Transverse colon (tissue), 4 donors: Measurements from ENCODE around the gene OXT. TPM values are rescaled to one million over a fixed set of nuclear protein-coding genes. Genes with fewer than 3 reads are reported as not detected.

Source experiments
- DNase-seq: peaks from one replicate; pipeline ENCODE4 v3.0.0-alpha.2; 2019
- H3K27ac ChIP-seq, 4 donors: fragments of 200-600 bp; sonication (generic); 2 replicates each; pipeline ENCODE4 v1.5.1; 2016 to 2018; ENCODE audit warnings: inconsistent platforms in 4 of 4
- H3K27me3 ChIP-seq: fragments of 200-600 bp; sonication (generic); 2 replicates; pipeline ENCODE4 v1.5.1; 2017; ENCODE audit warnings: inconsistent platforms
- H3K36me3 ChIP-seq, 4 donors: fragments of 200-600 bp; sonication (generic); 2 replicates each; pipeline ENCODE4 v1.5.1; 2017 to 2019; ENCODE audit warnings: inconsistent platforms in 4 of 4
- H3K4me1 ChIP-seq, 4 donors: fragments of 200-600 bp; sonication (generic); 2 replicates each; pipeline ENCODE4 v1.5.1; 2017 to 2020; ENCODE audit warnings: inconsistent platforms in 4 of 4
- H3K4me3 ChIP-seq, 4 donors: fragments of 200-600 bp; sonication (generic); 1 replicate in 1 of 4; 2 replicates in 3 of 4; pipeline versions ENCODE4 v1.5.1 to v1.6.1; 2017 to 2019; ENCODE audit warnings: inconsistent platforms in 4 of 4
- H3K9me3 ChIP-seq, 2 donors: fragments of 200-600 bp; sonication (generic); 2 replicates each; pipeline ENCODE4 v1.5.1; 2017 to 2019; ENCODE audit warnings: inconsistent platforms in 2 of 2
- EP300 ChIP-seq: sonication (generic); formaldehyde crosslinking; IDR thresholded peaks from one replicate; pipeline ENCODE4 v1.6.1; 2017; ENCODE audit warnings: antibody characterized with exemption, low read depth
- POLR2A ChIP-seq: fragments of 450-650 bp; IDR thresholded peaks from one replicate; pipeline ENCODE4 v1.6.1; 2016; ENCODE audit warnings: antibody characterized with exemption, mild to moderate bottlenecking, moderate library complexity
- POLR2AphosphoS5 ChIP-seq, 3 donors: sonication (generic); formaldehyde crosslinking; IDR thresholded peaks; one replicate each; pipeline ENCODE4 v1.6.1; 2016; ENCODE audit warnings: antibody characterized with exemption in 3 of 3
- WGBS, 2 donors: methylation state at CpG; one replicate each; pipeline ENCODE4 v1.1.5; 2018; ENCODE audit warnings: low coverage in 1 of 2; 5-methylcytosine and 5-hydroxymethylcytosine counted together
- in situ Hi-C, 4 donors: fragments of 200-750 bp; cut with MboI; loops; one replicate each; pipeline versions ENCODE4 v1.15.0 to v1.15.1; 2017; ENCODE audit warnings: low sequenced_read_pairs in 3 of 4, low pct_ligation_motif_present in 1 of 4, low pct_unique_long_range_greater_than_20kb in 1 of 4
- intact Hi-C: fragments of 100-400 bp; cut with DNase I; formaldehyde crosslinking; loops from one replicate; pipeline ENCODE4 v1.15.1; 2023; ENCODE audit warnings: low total_unique reads
- total RNA-seq, 4 donors: library from RNA; depleted of rRNA; stranded (reverse); fragments of >200 nt; gene quantifications; one replicate each; pipeline ENCODE4 v1.1.0, GENCODE V29; 2016
- TF ChIP-seq, protein P1 (sequence below), 5 experiments: fragments of 200-600 bp in 3 of 5; fragments of 450-650 bp in 2 of 5; sonication (generic) in 3 of 5; IDR thresholded peaks; 1 replicate in 2 of 5; 2 replicates in 3 of 5; pipeline ENCODE4 v1.5.1; 2016 to 2017; ENCODE audit warnings: antibody characterized with exemption in 5 of 5, inconsistent platforms in 3 of 5, mild to moderate bottlenecking in 2 of 5, moderate library complexity in 1 of 5

The OXT gene
- total RNA-seq, 4 donors from 2014 or later, result not detected

DNA sequence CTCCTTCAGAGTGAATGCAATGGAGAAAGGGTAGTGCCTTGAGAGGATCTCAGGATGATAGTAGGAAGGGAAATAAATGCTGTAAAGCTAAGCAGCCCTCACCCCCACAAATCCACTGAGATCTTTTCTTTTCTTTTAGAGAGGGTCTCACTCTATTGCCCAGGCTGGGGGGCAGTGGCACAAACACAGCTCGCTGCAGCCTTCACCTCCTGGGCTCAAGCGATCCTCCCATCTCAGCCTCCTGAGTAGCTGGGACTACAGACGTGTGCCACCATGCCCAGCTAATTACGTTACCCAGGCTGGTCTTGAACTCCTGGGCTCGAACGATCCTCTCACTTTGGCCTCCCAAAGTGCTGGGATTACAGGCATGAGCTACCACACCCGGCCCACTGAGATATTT, 29.1 kb downstream of the OXT start:
- Histone ChIP-seq H3K4me3 (no peak overlapping the region), H3K4me1 (no peaks in the 10 kb centered on the region), H3K27me3 (peaks cover 14% of the 10 kb centered on the region), H3K36me3 (no peaks in the 10 kb centered on the region), H3K27ac (no peak overlapping the region), H3K9me3 (no peaks in the 10 kb centered on the region)
- 82 to 91% methylated on average over 2 to 7 of the region's 7 CpGs for WGBS, 2 donors
- DNase-seq, result no peak
- intact Hi-C loops, result no loop called here
- in situ Hi-C loops, result no loop called here
- TF ChIP-seq POLR2A (no peak), EP300 (no peak), POLR2AphosphoS5 (IDR thresholded peaks at IDR 0.05) (no peak)

DNA sequence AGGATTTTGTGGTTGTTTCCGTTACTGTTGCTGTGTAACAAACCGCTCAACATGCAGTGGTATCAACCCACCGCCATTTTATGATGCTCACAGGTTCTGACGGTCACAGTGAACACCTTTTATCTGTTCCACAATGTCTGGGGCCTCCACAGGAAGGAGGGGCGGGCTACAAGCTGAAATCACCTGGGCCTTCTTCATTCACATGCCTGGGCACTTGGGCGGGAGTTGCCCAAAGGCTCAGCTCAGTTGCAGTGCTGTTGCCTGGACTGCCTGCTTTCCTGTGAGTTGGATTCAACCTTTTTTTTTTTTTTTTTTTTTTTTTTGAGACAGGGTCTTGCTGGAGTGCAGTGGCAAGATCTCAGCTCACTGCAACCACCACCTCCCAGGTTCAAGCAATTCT, 29.8 kb downstream of the OXT start:
- intact Hi-C loops, result no loop called here
- 93% methylated on average over 6 of the region's 6 CpGs; no CpG with 5 or more reads in 1 of the 2 donors for WGBS, 2 donors
- Histone ChIP-seq H3K4me3 (no peak overlapping the region), H3K27me3 (peaks cover 14% of the 10 kb centered on the region), H3K36me3 (no peaks in the 10 kb centered on the region), H3K9me3 (no peaks in the 10 kb centered on the region), H3K27ac (no peak overlapping the region), H3K4me1 (no peaks in the 10 kb centered on the region)
- DNase-seq, result no peak
- TF ChIP-seq, protein P1, sequence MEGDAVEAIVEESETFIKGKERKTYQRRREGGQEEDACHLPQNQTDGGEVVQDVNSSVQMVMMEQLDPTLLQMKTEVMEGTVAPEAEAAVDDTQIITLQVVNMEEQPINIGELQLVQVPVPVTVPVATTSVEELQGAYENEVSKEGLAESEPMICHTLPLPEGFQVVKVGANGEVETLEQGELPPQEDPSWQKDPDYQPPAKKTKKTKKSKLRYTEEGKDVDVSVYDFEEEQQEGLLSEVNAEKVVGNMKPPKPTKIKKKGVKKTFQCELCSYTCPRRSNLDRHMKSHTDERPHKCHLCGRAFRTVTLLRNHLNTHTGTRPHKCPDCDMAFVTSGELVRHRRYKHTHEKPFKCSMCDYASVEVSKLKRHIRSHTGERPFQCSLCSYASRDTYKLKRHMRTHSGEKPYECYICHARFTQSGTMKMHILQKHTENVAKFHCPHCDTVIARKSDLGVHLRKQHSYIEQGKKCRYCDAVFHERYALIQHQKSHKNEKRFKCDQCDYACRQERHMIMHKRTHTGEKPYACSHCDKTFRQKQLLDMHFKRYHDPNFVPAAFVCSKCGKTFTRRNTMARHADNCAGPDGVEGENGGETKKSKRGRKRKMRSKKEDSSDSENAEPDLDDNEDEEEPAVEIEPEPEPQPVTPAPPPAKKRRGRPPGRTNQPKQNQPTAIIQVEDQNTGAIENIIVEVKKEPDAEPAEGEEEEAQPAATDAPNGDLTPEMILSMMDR (IDR thresholded peaks at IDR 0.05), result no peak
- TF ChIP-seq POLR2AphosphoS5 (IDR thresholded peaks at IDR 0.05), result no peak
- TF ChIP-seq POLR2A, result no peak
- no peak for TF ChIP-seq EP300
- in situ Hi-C loops, result no loop called here

DNA sequence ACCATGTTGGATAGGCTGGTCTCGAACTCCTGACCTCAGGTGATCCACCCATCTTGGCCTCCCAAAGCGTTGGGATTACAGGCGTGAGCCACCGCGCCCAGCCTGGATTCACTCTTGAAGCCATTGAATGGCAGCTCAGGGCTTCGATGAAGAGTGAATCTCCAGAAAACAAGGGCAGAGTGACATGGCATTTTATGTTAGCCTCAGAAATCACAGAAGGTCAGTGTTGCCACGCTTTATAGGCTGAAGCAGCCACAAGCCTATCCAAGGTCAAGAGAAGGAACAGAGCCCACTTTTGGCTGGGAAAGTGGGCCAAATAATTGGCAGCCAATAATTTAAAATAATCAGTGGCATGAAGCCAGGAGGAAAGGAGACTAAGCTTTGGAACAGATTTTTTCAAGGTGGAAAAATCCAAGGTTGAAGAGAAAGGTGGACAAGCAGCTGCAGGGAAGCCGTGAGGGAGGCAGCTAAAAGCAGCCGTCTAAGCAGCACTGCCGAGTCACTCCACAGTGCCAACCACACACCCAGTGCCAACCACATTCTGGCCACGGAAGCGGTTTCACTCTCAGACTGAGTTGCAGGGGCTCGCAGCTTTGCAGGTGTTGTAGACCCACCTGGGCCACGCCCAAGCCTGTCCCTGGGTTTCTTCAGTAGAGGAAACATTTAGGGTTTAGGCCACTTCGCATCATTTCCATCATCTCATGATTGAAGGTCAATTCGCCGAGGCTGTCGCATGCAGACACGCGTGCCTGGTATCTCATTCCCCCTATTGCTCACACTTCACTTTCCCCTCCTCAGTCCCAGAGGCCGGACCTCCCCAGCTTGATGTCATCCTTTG, 30.5 kb downstream of the OXT start:
- WGBS, 2 donors, result 80 to 82% methylated on average over 13 to 21 of the region's 21 CpGs
- peaks cover 14% of the 10 kb centered on the region for H3K27me3 ChIP-seq
- TF ChIP-seq, protein P1 (IDR thresholded peaks at IDR 0.05), result no peak
- TF ChIP-seq EP300, result no peak
- no peak for TF ChIP-seq POLR2A
- TF ChIP-seq POLR2AphosphoS5 (IDR thresholded peaks at IDR 0.05), result no peak
- H3K4me3 ChIP-seq, result no peak overlapping the region
- intact Hi-C loops, result no loop called here
- peak; percentile 33 for DNase-seq
- H3K36me3 ChIP-seq, result no peaks in the 10 kb centered on the region
- in situ Hi-C loops, result no loop called here
- no peaks in the 10 kb centered on the region for H3K9me3 ChIP-seq
- H3K4me1 ChIP-seq, result no peaks in the 10 kb centered on the region
- no peak overlapping the region for H3K27ac ChIP-seq

DNA sequence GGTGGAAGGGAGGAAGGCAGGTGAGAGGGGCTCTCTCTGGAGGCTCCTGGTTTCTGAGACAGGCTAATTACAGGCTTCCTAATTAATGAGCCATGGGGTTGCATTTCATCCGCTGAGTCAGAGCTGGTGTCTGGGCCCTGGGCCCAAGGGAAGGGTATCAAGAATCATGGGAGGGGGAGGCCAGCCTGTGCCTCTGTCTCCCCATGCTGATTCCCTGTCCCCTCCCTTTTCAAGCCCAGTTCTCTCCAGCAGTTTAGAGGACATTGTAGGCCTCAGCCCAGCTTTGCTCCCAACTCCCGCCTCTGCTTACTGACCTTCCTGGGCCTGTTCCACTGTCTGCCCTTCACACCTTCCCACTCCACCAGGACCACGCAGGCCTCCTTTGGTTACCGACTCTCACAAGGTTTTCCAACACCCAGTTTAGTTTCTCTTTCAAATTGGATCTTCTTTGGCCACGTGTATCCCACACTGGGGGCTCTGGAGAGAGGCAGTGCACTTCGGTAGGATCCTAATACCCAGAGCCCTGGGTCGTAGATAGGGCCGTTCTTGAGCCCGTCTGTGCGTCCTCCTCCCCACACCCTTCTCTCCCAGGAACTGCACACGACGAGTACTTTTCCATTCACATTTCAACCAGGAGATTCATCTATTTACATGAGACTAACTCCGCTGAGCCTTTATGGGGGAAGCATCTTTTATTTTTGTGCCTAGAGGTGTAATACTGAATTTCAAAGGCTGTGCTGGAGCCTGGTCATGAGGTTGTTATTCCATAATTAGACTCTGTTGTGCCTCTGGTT, 31.4 kb downstream of the OXT start:
- no peak for DNase-seq
- no peaks in the 10 kb centered on the region for H3K4me1 ChIP-seq
- H3K27ac ChIP-seq, result no peak overlapping the region
- in situ Hi-C loops, result no loop called here
- H3K27me3 ChIP-seq, result peaks cover 10% of the 10 kb centered on the region
- no peak overlapping the region for H3K4me3 ChIP-seq
- intact Hi-C loops, result no loop called here
- TF ChIP-seq, protein P1 (IDR thresholded peaks at IDR 0.05), result no peak
- TF ChIP-seq POLR2AphosphoS5 (IDR thresholded peaks at IDR 0.05) (no peak), EP300 (no peak), POLR2A (no peak)
- no peaks in the 10 kb centered on the region for H3K36me3 ChIP-seq
- H3K9me3 ChIP-seq, result no peaks in the 10 kb centered on the region
- 77 to 83% methylated on average over 11 to 13 of the region's 13 CpGs for WGBS, 2 donors
